HG02938 (cell line): ENCODE measurements around the gene C11orf21.

ENCODE experiments used
- ATAC-seq: cut with Tn5 transposase; IDR thresholded peaks from one replicate; pipeline ENCODE4 v1.9.1; 2021; ENCODE audit warnings: mild to moderate bottlenecking, moderate library complexity; ENCODE audit not compliant: unreplicated experiment

Gene C11orf21

DNA sequence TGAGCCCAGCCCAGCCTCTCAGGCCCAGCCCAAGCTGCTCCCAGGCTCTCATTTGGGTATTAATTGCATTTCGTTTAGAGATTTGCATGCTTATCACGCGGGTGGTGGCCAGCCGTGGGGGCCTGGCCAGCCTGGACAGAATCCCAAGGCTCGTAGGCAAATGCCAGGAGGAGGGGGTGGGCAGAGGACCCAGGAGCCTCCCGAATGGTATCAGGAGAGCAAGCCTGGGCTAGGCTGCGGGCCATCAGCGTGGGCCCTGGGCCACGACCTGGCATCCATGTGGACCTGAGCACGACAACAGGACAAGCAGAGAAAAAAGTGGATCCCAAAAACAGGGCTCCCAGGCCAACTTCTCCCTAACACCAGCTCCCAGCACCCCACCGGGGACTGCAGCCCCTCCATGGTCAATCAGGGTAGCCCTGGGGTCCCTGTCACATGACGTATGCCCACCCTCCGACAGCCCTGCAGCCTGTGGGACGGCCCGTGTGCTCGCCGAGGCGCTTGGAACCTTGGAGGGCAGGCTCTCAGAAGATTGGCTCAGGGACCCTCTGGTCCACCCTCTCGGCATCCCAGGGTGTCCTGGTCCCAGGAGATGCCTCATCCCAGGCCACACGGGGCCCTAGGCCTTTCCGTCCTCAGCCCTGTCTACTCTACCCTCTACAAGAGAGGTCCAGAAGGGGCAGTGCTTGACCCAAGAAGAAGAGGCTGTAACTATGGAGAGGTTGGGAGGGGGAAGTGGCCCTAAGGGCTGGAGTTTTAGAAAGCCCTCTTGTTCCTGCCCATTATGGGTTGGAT is 40.1 kb downstream of the C11orf21 start:
- no peak for ATAC-seq

DNA sequence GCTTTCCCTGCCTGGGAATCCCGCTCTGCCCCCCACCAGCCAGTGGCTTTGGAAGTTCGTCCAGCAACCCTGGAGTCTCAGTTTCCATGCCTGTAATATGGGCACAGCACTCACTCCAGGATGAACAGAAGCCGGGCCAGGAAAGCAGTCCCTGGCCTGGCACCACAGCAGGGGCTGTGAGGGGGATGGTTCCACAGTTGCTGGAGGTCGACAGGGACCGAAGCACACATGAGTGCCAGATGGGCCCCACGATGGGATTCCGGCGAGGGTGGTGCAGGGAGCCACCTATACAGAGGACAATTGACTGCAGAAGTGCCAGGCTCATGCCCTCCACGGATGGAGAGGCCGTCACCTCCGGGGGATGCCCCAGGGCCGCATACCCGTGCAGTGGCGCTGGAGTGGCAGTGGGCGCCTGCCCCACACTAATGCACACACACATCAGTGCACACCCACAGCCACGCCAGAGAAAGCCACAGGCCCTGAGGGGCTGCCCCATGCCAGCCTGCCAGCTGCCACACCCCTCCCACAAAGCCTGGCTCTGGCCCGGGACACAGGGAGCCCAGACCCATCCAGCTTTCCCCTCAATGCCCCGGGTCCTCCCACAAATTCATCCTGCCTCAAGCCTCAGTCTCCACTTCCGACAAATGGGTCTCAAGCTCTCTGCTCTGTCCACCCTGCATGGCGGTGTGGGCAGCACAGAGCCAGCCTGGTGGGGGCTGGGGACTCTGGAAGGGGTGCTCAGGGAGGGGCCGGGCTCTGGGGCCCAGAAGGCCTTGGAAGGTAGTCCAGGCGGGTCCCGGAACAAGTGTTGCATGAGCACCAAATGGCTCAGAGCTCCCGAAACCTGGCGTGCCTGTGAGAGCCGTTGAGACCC is 41.0 kb downstream of the C11orf21 start:
- no peak for ATAC-seq

DNA sequence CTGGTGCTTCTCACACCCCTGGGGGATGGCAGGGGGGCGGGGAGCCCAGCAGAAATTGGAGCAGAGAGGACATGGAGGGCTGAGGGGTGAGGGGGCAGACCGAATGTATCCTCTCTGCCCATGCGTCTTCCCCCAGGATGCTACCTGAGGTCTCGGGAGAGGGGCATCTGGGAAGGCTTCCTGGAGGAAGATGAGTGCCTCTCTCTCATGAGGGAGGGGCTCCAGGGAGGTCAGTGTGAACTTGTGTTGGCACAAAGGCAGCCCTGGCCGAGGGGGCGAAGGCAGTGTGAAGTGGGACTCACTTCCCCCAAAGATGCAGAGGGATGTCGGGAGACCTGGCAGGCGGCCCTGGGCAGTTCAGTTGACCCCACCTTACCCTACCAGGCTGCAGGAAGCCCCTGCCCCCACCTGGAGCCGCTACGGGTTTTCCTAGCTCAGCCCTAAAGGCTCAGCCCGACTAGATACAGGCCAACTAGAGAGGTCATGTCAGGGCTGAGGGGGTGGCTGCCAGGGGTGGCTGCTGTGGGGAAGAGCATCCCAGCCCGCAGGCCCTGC is 41.7 kb downstream of the C11orf21 start:
- ATAC-seq, result no peak

DNA sequence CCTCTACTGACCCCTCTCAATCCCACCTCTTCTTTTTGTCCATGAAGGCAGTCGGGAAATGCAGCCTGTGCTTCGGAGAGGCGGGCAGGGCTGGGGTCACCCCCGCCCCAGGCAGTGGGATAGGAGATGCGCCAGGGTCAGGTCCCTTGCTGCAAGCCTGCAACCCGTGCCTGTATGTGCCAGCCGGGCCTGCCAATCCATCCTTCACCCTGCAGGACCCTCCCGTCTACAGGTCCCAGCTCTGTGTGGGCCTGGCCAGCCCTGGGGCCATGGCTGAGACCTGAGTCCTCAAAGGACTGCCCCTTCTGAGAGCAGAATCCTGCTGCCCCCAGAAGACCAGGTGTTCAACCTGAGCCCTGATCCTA is 42.3 kb downstream of the C11orf21 start:
- ATAC-seq, result no peak

DNA sequence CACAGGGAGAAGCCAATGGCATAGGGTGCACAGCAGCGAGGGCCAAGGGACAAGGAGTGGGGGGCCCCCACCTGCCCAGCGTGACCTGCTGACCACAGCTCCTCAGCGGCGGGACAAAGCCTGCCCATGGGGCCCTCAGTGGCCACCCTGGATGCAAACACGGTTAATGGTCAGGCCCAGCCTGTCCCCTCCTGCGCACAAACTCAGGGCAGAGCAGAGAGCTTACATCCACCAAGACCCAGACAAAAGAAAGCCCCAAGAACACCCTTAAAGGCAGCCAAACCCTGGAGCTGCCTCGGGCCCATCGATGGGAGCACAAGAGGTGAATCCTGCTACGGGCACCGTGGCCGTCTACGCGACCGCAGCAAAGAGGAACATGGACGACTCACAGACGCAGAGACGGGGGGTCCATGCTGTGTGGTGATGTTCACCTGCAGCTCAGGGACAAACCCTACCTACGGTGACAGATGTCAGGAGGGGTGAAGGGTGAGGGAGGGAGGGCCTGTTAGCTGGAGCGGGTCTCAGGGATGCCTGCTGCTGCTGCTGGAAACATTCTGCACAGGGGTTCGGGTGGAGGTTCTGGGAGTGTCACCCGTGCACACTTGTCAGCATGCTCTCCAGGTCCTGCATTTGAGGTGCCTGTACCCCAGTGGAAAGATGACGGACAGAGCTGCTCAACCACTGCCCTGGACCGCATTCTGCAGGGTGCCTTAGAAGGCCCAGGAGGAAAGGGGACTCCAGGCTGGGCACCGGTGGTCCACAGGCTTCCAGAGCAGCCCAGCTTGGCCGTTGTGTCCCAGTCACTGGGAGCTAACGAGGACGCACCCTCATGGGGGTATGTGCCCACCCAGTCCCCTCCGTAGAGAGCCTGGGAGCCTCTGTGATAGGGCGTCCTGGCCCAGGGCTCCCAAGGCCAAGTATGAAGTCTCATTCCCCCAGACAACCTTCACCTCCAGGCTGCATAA is 42.9 kb downstream of the C11orf21 start:
- ATAC-seq, result no peak

DNA sequence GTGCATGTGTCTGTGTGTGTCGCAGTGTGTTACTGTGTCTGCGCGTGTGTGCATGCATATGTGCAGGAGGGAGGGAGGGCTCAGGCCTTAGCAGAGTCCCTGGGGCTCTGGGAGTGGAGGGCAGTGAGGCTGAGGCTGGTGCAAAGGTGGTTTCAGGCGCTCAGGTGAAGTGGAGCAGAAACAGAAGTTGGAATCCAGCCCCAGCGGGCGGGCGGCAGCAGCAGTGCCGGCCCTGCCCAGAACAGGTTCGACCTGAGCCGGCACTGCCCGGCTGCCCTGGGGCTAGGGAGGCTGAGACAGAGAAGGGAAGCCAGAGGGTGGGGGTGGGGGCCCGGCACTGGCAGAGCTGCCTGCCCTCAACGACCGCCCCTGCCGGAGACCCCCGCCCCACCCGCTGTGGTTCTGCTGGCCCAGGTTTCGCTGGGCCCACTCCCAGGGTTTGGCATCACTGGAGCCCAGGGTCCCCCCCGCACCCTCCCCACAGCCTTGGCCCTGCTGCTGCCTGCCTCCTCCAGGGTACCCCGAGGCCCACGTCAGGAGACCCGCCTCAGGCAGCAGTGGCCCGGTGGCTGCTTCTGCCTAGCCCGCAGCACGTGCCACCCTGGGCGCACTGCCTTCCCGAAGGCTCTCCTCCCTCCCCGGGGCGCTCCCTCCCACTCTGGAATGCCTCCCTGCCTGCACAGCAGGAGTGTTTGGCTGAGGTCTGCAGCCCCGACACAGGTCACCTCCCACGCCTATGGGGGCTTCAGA is 44.6 kb downstream of the C11orf21 start:
- no peak for ATAC-seq

DNA sequence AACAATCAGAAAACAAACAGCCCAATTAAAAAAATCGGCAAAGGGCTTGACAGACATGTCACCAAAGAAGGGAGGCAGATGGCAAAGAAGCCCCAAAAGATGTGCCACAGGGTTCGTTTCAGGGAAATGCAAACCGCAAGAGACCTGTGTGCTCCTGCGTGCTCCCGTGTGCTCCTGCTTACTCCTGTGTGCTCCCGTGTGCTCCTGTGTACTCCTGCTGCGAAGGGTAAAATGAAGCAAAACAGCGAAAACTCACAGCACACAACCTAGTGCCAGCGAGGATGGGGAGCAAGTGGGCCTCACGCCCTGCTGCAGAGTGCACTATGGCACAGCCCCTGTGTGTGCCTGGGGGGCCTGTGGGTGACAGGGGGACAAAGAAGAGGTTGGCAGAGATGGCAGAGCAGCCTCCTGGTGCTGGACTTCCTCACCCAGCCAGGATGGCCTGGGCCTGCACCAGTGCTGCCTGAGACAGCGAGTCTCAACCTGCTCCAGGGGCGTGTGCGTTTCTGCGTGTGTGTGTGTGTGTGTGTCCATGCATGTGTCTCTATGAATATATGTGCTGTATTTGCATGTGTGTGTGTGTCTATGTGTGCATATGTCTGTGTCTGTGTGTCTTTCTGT is 45.3 kb downstream of the C11orf21 start:
- no peak for ATAC-seq

DNA sequence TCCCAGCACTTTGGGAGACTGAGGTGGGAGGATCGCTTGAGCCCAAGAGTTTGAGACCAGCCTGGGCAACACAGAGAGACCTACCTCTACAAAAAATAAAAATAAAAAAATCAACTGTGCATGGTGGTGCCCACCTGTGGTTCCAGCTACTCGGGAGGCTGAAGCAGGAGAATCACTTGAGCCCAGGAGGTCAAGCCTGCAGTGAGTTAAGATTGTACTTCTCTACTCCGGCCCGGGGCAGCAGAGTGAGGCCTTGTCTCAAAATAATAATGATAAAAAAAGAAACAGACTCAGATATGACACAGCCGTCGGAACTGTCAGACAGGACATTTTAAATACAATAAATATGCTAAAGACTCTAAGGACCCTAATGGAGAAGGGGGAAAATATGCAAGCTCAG is 49.7 kb downstream of the C11orf21 start:
- ATAC-seq, result no peak

DNA sequence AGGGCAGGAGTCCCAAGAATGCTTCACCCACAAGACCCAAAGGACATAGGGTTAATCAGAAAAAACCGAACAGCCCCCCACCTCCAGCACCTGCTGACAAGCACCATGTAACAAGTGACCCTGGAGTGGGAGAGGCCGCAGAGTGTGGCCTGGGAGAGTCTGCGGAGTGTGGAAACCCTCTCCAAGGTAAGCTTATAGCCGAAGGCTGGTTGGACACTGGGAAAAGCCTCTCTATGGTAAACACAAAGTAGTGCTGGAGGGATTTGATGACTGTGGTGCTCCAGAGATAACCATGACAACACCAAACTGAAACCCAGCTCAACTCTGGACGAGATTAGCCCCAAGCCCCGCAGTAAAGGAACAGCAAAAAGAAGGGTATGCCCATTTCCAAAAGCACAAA is 50.6 kb downstream of the C11orf21 start:
- no peak for ATAC-seq

DNA sequence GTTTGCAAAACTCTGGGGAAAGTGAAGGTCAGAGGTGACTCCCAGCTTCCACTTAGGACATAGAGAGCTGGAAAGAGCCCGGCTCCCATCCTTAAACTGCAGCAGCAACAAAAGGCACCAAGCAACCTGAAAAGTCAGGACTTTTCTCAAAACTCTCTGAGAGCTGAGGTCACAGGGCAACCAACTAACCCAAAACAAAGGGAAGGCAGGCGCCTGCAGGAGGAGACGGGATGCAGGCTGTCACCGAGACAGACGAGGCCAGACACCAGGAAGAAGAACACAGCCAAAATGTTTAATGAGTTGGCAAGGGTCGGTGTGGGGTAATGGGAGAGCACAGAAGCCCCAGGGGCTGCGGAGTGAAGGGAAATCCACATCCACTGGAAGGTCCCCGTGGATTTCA is 51.2 kb downstream of the C11orf21 start:
- ATAC-seq, result no peak

DNA sequence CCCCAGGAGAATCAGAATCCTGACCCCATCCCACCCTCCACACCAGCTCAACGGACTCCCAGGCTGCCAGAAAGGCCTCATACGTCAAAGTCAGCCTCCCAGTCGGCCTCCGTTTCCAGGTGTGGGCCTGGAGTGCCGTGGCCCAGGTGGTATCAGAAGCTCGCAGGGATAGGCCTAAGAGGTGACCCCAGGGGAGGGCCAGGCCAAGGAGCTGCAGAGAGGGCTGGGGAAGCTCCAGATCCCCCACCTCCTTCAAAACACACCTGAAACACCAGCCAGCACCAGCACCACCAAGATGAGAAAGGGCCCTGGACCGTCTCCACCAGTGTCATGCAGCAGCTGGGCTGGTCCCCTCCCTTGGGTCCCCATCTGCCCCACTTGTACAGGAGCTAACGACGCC is 51.7 kb downstream of the C11orf21 start:
- no peak for ATAC-seq

DNA sequence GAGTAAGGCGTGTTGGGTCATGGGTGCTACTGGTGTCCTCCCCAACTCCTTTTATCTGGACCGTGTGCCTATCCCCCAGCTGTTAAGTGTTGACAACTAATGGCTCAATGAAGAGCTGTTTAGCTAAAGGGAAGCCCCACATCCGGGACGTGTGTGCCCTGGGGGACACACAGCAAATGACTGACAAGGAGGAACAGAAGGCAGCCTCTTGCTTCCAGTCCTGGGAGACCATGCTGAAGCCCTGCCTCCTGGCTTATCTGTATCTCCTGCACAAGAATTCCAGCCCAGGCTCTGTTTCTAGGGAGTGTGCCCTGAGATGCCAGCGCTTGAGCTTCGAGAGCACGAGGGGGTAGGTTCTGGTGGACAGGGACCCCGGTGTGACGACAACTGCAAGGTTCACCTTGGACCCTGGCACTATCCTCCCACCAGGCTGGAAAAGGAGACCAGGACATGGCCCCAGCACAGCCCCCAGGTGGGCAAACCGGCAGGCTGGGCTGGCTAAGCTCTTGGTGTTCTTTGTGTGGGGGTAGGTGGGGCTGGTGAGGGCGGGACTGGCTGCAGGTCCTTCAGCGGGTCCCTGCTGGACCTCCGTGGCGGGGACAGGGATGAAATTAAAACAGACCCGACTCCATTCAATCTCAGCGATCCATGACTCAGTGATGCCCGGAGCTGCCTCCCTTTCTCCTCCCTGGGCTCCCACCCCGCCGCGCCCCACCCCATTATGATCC is 52.4 kb downstream of the C11orf21 start:
- no peak for ATAC-seq

DNA sequence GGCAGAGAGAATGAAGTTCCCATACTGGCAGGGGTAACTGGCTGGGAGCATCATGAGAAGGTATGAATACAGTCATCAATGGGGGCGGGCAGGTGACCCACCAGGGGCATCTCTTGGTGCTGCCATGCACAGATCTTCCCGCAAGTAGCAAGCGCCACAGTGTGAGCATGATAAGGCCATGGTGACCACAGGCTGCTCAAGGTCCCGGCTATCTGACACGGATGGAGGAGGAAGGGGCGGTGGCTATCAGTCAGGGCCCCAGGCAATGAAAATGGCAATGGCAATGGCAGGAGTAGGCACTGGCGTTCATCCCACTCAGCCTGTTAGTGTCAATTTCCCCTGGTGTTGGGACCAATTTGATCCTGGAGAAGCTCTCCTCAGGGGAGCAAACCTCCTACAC is 53.0 kb downstream of the C11orf21 start:
- ATAC-seq, result no peak

DNA sequence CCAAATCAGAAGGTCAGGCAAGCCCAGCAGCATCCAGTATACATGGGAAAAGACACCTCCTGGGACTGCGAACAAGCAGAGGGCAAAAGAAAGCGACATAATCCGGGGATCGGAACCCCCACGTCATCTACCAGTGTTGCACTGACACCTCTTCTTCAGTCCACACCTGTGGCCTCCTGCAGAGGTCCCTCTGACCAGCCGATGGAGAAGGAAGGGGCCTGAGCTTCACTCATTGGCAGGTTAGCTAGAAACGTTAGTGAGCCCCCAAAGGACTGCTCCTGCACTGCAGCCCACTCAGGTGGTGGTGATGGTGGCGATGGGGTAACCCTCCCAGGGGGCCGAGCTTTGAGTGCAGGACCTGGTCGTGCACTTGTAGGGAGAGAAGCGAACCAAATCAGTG is 53.5 kb downstream of the C11orf21 start:
- ATAC-seq, result no peak

DNA sequence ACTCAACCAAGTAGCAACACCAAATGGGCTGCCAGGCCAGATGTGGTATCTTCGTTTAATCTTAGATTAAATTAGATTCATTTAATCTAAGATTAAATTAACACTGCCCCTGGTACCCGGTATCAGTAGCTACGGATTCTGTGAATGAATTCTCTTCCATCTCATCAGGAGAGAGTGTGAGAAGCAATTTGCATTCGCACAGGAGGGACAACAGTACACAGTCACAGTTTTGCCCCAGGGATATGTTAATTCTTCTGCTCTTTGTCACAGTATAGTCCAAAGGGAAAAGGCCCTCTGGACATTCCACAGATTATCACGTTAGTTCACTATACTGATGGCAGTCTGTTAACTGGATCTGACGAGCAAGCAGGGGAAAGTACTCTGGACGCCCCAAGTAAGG is 54.2 kb downstream of the C11orf21 start:
- ATAC-seq, result no peak
